Inferior parietal cortex (tissue), 1 donor: Measurements from ENCODE around the gene HIGD2B.
A peak's percentile ranks its signal among the peaks of the same experiment; 100 is the strongest.
"Not testable (repeated sequence)": the region's sequence is repeated elsewhere in the genome, so short reads cannot be mapped to it uniquely, and the experiment has no call there.

Source experiments
- DNase-seq: peaks from one replicate; pipeline ENCODE4 v3.0.0-alpha.2; 2016; ENCODE audit errors: extremely low spot score

The HIGD2B gene, protein sequence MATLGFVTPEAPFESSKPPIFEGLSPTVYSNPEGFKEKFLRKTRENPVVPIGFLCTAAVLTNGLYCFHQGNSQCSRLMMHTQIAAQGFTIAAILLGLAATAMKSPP

GRCh38 chr15:72685925-72686794, at the start of gene HIGD2B, which contains the start of gene BBS4:
TSS of gene HIGD2B (minus strand) at chr15:72686182. CDS start at chr15:72676374, 9,808 bp downstream.
TSS of gene BBS4 (plus strand) at chr15:72686207. CDS start at chr15:72686228, 21 bp downstream.
- DNase-seq = peak; percentile 88

DNA sequence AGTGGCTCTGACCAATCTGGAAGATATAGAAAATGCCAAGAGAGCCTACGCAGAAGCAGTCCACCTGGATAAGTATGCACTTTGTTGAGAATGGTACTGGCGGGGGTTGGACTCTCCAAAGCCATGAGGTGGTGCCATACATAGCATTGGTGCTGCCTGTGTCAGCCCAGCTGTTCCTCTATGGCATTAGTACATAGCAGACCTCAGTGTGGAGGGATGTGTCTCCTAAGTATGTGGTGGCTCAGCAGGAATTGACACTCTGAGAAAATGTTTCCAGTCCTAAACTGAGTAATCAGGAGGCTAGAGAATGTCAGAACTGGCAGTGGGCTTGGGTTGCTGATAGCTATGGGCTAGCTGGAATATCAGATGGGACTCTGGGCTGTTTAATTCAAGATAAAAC, 49.1 kb upstream of the HIGD2B start:
- no peak for DNase-seq

DNA sequence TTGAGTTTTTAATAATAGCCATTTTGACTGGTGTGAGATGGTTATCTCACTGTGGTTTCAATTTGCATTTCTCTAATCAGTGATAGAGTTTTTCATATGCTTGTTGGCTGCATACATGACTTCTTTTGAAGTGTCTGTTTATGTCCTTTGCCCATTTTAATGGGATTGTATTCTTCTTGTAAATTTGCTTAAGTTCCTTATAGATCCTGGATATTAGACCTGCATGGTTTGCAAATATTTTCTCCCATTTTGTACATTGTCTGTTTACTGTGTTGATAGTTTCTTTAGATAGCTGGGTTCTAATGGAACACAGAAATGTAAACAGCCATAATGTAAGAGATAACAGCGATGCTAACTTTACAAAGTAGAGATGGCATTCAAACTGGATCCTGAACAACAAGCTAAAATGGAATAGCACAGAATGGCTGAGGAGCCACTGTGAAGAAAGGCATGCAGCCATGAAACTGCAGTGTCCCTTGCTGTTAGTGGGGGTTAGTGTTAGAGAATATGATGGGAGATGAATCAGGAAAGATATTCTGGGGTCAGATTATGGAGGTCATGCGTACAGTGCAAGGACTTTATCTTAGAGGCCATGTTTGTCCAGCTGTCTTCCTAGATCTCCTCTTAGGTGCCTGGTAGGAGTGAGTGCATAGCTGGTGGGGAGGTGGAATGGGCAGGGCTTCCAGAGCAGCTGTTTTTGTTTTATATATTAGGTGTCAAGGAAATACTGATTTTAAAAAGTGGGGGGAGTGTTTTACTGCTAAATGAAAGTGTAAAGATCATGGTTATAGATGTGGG, 48.2 kb upstream of the HIGD2B start:
- no peak for DNase-seq

DNA sequence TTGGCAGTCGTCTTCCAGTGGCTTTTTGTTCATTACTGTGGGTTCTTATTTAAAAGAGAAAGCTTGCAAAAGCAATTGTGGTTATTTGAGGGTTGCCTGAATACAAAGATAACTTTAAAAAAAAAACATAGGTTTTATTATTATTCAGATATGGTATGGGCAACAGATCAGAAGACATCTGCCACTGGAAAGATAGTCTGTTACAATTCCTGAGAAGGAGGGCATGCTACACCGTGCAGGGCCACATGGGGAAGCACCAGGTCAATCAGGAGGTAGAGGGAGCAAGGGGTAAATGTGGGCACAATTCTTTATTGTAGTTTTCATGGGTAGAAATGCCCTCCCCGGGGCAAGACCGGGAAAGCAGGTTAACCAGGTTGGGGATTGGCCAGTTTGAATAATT, 46.5 kb upstream of the HIGD2B start:
- no peak for DNase-seq

GRCh38 chr15:72732086-72732485, 46.1 kb upstream of the HIGD2B start:
- DNase-seq = no peak

- no peak for DNase-seq
These were observed 42.8 kb upstream of the HIGD2B start for GRCh38 chr15:72728821-72729220.

GRCh38 chr15:72728249-72728648, 42.3 kb upstream of the HIGD2B start:
- not testable (repeated sequence) for DNase-seq

DNA sequence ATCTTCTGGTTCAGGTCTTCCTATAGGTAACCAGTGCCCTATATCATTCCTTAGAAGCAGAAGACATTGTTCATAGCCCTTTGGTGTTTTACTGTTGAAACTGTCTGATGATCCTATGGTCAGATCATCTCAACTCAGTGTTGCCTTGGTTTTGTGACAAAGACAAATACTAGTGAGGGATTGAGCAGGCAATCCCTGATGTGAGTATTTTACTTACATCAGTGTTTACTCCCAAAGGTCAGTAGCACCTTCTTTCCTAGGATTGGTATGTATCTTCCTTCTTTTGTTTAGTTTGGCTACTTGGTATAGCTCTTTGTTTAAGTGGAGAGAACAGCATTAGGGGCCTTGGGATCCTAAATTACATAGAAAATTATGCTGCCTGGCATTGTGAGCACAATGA, 41.2 kb upstream of the HIGD2B start:
- DNase-seq = no peak

DNA sequence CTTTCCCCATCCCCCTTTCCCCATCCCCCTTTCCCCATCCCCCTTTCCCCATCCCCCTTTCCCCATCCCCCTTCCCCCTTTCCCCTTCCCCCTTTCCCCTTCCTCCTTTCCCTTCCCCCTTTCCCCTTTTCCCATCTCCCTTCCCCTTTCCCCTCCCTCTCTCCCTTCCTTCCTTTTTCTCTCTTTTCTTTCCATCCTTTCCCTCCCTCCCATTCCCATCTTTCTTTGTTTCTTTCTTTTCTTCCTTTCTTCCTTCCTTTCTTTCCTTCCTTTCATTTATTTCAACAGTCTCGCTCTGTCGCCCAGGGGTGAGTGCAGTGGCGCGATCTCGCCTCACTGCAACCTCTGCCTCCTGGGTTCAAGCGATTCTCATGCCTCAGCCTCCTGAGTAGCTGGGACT, 39.9 kb upstream of the HIGD2B start:
- DNase-seq = not testable (repeated sequence)

DNA sequence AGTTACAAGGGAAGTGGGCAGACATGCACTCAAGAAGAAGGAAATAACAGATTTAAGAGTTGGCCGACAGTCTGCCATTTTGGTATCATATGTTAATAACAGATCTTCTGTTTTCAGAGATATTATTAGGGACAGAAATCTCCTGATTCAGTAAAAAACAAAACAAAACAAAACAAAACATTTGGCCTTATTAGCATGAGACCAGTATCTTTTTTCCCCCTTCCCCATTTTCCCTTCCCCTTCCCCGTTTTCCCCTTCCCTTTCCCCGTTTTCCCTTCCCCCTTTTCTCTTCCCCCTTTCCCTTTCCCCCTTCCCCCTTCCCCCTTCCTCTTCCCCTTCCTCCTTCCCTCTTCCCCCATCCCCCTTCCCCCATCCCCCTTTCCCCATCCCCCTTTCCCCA, 39.5 kb upstream of the HIGD2B start:
- DNase-seq = no peak

- DNase-seq = no peak
These were observed 38.0 kb upstream of the HIGD2B start for GRCh38 chr15:72724028-72724427.

- DNase-seq = peak; percentile 72
These were observed 36.2 kb upstream of the HIGD2B start for GRCh38 chr15:72722071-72722696.

DNA sequence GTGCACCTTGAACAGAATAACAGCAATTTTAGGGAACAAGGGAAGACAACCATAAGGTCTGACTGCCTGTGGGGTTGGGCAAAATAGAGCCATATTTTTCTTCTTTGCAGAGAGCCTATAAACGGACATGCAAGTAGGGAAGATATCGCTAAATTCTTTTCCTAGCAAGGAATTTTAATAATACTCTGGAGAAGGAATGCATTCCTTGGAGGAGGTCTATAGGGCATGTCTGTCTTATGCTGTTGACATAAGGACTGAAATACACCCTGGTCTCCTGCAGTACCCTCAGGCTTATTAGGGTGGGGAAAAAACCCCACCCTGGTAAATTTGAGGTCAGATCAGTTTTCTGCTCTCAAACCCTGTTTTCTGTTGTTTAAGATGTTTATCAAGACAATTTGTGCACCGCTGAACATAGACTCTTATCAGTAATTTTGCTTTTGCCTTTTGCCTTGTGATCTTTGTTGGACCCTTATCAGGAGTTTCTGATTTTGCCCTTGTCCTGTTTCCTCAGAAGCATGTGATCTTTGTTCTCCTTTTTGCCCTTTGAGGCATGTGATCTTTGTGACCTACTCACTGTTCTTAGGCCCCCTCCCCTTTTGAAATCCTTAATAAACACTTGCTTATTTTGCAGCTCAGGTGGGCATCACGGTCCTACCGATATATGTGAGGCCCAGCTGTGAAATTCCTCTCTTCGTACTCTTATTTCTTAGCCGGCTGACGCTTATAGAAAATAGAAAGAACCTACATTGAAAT, 22.7 kb upstream of the HIGD2B start:
- not testable (repeated sequence) for DNase-seq

DNA sequence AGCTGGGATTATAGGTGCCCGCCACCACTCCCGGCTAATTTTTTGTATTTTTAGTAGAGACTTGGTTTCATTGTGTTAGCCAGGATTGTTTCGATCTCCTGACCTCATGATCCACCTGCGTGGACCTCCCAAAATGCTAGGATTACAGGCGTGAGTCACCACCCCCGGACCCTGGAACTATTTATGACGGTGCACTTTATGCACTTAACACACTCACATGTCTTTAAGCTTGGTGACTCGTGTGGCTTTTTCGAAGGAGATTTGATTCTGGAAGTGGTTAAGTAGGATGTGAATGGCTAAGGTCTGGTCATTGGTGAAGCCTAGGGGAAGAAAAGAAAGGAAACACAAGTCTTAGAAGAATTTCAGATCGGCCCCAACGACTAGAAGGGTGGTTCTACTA, 20.3 kb upstream of the HIGD2B start:
- DNase-seq = no peak

GRCh38 chr15:72700076-72700475, 14.1 kb upstream of the HIGD2B start:
- no peak for DNase-seq

DNA sequence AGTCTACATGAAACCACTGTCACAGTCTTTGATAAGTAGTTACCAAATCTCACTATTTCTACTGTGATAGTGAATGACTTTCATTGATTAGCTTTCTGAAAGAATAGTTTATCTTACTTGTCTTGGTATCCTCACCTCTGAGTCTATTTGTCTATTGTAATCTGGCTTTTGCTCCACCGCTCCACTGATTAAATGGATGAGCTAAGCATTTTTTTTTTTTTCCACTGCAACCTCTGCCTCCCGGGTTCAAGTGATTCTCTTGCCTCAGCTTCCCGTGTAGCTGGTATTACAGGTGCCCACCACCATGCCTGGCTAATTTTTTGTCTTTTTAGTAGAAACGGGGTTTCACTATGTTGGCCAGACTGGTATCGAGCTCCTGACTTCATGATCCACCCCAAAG, 13.0 kb upstream of the HIGD2B start:
- DNase-seq = no peak

DNA sequence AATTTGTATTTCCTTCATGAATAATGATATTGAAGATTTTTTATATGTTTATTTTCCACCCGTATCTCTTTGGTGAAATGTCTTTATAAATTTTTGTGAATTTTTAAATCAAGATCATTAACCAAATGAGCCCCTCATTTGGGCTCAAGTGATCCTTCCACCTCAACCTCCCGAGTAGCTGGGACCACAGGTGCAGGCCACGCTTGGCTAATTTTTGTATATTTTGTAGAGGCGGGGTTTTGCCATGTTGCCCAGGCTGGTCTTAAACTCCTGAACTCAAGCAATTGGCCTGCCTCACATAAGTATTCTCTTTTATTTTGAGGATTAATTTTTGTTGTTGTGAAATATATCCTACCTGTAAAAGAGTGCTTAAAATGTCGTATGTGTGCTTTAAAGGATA, 5.0 kb upstream of the HIGD2B start:
- DNase-seq = no peak

DNA sequence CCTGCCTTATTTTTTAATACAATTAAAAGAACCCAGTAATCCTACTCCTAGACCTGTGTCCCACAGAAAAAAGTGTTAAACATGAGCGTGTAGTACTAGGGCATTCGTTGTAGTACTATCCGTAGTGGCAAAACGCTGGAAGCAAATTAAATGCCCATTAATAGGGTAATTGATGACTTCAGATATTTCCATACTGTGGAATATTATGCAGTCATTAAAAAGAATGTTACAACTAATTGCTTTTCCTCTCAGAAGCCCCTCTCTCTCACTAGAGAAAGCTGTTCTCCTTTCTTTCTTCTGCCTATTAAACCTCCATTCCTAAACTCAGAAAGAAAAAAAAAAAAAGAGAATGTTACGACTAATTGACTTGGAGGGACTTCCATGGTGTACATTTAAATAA, 2.7 kb upstream of the HIGD2B start:
- DNase-seq = no peak

DNA sequence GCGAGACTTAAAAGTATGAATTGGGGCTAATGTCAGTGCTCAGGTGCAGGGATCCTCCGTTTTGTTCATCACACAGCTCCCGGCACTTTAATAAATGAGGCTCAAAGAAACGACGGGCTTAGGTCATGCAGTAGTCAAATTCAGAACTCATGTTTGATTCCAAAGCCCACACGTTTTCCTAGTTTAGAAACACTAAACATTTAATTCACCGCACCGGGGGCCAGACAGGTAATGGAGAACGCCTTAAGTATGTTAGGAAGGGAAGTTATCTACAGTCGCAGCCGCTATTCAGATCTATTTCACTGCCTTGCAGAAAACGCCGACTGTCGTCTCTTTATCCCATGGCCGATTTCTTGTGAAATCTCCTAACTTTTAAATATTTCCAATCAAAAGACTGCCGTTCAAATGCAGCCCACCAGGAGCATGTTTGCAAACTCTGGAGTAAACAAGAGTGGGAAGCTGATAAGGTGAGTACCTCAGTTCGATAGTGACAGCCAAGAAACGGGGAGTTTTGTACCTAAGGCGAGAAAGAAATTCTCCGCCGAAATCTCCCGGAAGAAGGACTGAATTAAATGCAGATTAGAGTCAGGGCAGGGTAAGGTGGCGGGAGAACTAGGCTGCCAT, 569 bp downstream of the HIGD2B start:
- DNase-seq = no peak

DNA sequence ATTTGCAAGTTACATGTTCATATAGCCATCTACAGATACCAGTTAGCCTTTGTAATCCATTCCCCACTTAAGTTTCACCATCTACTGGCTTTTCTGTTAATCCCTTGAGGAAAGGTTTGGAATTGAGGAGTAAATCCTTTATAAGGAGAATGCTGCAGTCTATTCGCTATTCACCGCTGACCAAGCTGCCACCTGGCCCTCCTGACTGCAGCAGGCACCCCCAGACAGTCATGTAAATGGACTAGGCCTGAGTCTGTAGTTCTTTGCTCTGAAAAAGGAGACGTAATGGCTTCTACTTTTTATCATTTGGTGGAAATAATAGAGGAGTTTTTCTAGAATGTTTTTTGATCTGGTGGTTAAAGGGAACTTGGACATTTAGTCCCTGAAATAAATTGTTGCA, 3.2 kb downstream of the HIGD2B start:
- no peak for DNase-seq

GRCh38 chr15:72680931-72681330, 5.1 kb downstream of the HIGD2B start:
- no peak for DNase-seq
